IPS-15b (cell line): ENCODE data around the gene SLC43A1.
"Not testable (repeated sequence)": the region's sequence is repeated elsewhere in the genome, so short reads cannot be mapped to it uniquely, and the experiment has no call there.

Experiments
- H3K27me3 ChIP-seq: one replicate; pipeline ENCODE4 v1.6.1; 2013; ENCODE audit warnings: low read length; ENCODE audit not compliant: control insufficient read depth, insufficient read depth
- H3K36me3 ChIP-seq: one replicate; pipeline ENCODE4 v1.6.1; 2013; ENCODE audit warnings: low read length; ENCODE audit not compliant: control insufficient read depth, insufficient read depth
- H3K4me1 ChIP-seq: one replicate; pipeline ENCODE4 v1.6.1; 2013; ENCODE audit warnings: mild to moderate bottlenecking, low read length; ENCODE audit not compliant: control insufficient read depth, insufficient read depth
- H3K4me3 ChIP-seq: one replicate; pipeline ENCODE4 v1.5.1; 2013; ENCODE audit warnings: low read depth, low read length
- H3K9ac ChIP-seq: one replicate; pipeline ENCODE4 v1.6.1; 2013; ENCODE audit warnings: low read depth, mild to moderate bottlenecking, low read length
- H3K9me3 ChIP-seq: one replicate; pipeline ENCODE4 v1.6.1; 2013; ENCODE audit warnings: mild to moderate bottlenecking, low read length; ENCODE audit not compliant: control insufficient read depth, insufficient read depth

SLC43A1 gene

GRCh38 chr11:57446055-57446454, 69.4 kb downstream of the SLC43A1 start:
- Histone ChIP-seq H3K27me3 (peaks cover 2% of the 10 kb centered on the region), H3K9me3 (no peaks in the 10 kb centered on the region), H3K4me1 (no peaks in the 10 kb centered on the region), H3K9ac (no peak overlapping the region), H3K36me3 (no peaks in the 10 kb centered on the region), H3K4me3 (no peak overlapping the region)

GRCh38 chr11:57445122-57445394, 70.4 kb downstream of the SLC43A1 start:
- H3K9ac ChIP-seq, H3K4me3 ChIP-seq, H3K27me3 ChIP-seq, H3K9me3 ChIP-seq, H3K4me1 ChIP-seq, H3K36me3 ChIP-seq: not testable (repeated sequence)

DNA sequence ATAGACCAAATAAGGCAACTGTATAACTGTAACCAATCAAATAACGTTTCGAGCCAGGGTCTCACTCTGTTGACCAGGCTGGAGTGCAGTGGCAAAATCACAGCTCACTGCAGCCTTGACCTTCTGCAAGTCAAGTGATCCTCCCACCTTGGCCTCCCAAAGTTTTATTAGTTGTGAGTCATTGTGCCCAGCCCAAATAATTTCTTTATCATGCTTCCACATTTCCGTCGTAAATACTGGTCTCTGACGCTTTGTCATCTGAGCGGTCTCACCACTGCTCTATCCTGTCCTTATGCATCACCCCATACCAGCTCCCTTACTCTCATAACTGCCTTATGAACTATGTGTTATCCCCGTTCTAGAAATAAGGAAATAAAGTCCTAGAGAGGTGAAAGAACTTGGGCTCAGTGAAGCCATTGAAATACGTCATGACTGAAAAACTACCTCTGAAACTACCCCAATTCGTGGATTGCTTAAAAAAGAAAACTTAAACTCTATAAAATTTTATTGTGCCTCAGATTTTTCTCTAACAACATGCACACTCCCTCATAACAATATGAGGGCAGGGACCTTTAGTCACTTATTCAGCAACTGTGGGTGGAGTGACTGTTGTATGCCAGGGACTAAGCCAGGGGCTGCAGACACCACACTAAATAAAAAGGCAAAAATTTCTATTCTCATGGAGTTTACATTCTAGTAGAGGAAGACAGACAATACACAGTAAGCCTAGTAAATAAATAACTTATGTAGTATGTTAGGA, 71.0 kb downstream of the SLC43A1 start:
- H3K9ac ChIP-seq = no peak overlapping the region
- no peaks in the 10 kb centered on the region for H3K36me3 ChIP-seq
- no peak overlapping the region for H3K4me3 ChIP-seq
- no peaks in the 10 kb centered on the region for H3K4me1 ChIP-seq
- no peaks in the 10 kb centered on the region for H3K27me3 ChIP-seq
- no peaks in the 10 kb centered on the region for H3K9me3 ChIP-seq

DNA sequence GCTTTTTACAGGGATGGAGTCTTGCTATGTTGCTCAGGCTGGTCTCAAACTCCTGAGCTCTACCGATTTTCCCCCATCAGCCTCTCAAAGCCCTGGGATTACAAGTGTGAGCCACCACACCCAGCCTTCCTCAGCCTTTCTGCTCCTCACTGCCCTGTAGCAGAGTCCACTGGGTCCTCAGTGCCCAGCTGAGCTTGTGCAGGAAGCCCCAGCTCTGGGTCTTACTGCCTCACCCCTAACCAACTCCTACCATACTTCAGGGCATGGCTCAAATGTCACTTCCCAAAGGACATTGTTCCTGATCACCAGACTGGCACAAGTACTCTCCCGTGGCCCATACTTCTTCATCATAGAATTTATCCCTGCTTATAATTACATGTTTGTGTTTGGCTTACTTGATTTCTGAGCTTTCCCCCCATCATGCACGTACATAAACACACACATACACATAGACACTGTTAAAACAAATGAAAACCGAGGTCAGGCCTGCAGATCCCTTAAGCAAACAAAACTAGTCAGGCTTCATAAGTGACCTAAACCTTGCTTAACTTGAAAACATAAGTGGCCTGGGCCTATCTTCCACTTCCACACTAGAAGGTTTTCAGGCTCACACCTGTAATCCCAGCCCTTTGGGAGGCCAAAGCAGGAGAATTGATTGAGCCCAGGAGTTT, 74.6 kb downstream of the SLC43A1 start:
- Histone ChIP-seq H3K36me3 (no peaks in the 10 kb centered on the region), H3K4me1 (no peaks in the 10 kb centered on the region), H3K27me3 (no peaks in the 10 kb centered on the region), H3K9me3 (no peaks in the 10 kb centered on the region), H3K9ac (no peak overlapping the region), H3K4me3 (no peak overlapping the region)

- Histone ChIP-seq H3K4me1 (no peaks in the 10 kb centered on the region), H3K9ac (no peak overlapping the region), H3K9me3 (no peaks in the 10 kb centered on the region), H3K36me3 (no peaks in the 10 kb centered on the region), H3K4me3 (no peak overlapping the region), H3K27me3 (no peaks in the 10 kb centered on the region)
These were observed 75.7 kb downstream of the SLC43A1 start for GRCh38 chr11:57439786-57440185.

DNA sequence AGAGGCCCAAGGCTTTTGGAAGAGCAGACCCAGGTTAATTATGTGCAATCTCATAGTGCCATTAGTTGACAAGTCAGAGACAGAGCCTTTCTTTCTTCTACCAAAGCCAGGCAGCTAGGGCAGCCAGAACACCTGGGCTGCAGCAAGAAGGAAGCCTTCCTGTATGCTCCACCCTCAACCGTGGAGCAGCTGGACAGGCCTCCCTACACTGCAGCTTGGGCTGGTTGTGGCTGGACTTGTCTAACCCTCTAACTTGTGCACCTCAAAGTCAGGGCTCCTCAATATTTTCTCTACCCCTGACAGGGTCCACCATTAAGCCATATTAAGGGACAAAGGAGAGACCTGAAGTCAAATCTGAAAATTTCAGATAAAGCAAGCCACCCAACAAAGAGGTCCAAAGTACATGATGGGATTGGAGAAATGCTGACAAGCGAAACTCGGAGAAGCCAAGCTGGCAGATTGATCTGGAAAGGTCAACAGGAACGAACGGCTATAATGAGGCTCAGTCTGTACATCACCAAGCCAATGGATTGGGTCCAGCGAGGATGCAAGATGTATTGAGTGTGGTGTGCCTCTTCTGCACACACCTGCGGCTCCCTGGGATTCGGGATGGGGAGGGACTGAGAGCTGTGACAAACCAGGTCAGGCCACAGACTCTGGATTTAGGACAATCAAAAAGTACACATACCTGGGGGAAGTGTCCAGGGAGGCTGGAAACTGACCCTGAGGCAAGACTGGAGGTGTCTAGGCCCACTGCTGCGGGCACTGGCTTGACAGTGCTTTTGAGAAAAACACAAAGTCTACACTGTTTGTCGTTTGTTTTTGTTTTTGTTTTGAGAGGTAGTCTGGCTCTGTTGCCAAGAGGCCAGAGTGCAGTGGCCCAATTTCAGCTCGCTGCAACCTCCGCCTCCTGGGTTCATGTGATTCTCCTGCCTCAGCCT, 76.9 kb downstream of the SLC43A1 start:
- no peaks in the 10 kb centered on the region for H3K4me1 ChIP-seq
- no peak overlapping the region for H3K9ac ChIP-seq
- no peak overlapping the region for H3K4me3 ChIP-seq
- no peaks in the 10 kb centered on the region for H3K9me3 ChIP-seq
- no peaks in the 10 kb centered on the region for H3K27me3 ChIP-seq
- H3K36me3 ChIP-seq = no peaks in the 10 kb centered on the region

DNA sequence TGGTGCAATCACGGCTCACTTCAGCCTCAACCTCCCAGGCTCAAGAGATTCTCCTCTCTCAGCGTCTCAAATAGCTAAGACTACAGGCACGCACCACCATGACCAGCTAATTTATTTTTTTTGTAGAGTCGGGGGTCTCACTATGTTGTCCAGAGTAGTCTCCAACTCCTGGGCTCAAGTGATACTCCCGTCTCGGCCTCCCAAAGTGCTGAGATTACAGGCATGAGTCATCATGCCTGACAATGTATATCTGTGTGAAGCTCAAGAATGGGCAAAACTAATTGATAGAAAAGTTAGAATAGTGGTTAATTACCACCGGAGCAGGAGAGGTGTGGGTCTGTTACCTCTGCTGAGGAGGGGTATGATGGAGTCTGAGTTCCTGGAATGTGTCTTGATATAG, 79.5 kb downstream of the SLC43A1 start:
- Histone ChIP-seq H3K4me3 (no peak overlapping the region), H3K4me1 (no peaks in the 10 kb centered on the region), H3K9ac (no peak overlapping the region), H3K9me3 (no peaks in the 10 kb centered on the region), H3K27me3 (no peaks in the 10 kb centered on the region), H3K36me3 (no peaks in the 10 kb centered on the region)

GRCh38 chr11:57434640-57435546, 80.6 kb downstream of the SLC43A1 start:
- Histone ChIP-seq H3K4me1 (no peaks in the 10 kb centered on the region), H3K9me3 (no peaks in the 10 kb centered on the region), H3K9ac (no peak overlapping the region), H3K36me3 (no peaks in the 10 kb centered on the region), H3K27me3 (no peaks in the 10 kb centered on the region), H3K4me3 (no peak overlapping the region)
